Ammon's horn (tissue), 1 donor: ENCODE results near the gene SCARF2.
"Not testable (repeated sequence)": the region's sequence is repeated elsewhere in the genome, so short reads cannot be mapped to it uniquely, and the experiment has no call there.

Source experiments
- DNase-seq: peaks from one replicate; pipeline ENCODE4 v3.0.0-alpha.2; 2016; ENCODE audit warnings: low spot score

SCARF2 gene, protein sequence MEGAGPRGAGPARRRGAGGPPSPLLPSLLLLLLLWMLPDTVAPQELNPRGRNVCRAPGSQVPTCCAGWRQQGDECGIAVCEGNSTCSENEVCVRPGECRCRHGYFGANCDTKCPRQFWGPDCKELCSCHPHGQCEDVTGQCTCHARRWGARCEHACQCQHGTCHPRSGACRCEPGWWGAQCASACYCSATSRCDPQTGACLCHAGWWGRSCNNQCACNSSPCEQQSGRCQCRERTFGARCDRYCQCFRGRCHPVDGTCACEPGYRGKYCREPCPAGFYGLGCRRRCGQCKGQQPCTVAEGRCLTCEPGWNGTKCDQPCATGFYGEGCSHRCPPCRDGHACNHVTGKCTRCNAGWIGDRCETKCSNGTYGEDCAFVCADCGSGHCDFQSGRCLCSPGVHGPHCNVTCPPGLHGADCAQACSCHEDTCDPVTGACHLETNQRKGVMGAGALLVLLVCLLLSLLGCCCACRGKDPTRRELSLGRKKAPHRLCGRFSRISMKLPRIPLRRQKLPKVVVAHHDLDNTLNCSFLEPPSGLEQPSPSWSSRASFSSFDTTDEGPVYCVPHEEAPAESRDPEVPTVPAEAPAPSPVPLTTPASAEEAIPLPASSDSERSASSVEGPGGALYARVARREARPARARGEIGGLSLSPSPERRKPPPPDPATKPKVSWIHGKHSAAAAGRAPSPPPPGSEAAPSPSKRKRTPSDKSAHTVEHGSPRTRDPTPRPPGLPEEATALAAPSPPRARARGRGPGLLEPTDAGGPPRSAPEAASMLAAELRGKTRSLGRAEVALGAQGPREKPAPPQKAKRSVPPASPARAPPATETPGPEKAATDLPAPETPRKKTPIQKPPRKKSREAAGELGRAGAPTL

DNA sequence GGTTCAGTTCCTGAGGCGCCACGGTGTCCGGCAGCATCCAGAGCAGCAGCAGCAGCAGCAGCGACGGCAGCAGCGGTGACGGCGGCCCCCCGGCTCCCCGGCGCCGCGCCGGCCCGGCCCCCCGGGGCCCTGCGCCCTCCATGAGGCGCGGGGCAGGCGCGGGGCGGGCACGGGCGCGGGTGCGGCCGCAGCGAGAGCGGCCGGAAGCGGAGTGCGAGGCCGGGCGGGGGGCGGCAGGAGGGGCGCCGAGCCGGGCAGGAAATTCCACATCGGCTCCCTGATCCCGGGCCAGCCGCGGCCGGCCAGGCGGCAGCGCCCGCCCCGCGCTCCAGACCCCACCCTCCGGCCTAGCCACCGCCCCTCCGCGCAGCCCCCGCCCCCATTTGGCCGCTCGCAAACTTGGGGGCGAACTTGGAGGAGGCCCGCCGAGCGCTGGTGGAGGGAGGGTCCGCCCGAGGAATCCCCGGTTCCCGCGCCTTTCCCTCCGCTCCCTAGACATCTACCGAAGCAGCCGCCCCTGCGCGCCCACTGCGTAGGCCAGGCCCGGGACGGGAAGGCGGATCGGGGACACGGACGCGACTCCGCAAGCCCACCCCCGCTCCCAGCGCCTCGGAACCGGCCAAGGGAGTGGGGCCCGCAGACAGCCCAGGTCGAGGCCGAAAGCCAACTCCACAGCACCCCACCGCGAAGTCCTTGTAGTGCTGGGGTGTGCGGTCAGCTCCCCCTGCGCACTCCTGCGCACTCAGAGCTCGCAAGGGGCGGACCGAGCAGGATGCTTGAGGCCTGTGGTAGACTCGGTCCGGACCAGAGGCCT, at the start of gene SCARF2:
SCARF2 (minus strand) TSS at position 213 of the 814 bp plus-strand sequence; CDS start at position 142, 71 bp downstream.
- no peak for DNase-seq

DNA sequence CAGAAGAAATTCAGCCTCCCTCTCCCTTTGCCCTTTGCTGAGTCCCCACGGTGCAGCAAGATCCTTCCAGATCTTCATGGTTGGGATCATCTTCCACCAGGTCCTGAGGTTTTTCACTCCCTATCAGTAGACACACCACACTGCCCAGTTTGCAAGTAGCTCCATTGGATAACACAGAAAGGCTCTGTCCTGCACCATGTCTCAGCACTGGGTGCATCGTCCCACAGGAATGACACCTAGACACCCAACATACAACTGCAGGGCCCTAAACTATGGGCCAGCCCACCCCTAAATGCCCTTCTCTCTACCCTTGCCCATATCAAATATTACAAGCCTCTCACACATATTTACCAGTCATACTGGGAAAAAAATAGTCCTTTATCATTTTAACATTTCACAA, 48.6 kb upstream of the SCARF2 start:
- DNase-seq: no peak

DNA sequence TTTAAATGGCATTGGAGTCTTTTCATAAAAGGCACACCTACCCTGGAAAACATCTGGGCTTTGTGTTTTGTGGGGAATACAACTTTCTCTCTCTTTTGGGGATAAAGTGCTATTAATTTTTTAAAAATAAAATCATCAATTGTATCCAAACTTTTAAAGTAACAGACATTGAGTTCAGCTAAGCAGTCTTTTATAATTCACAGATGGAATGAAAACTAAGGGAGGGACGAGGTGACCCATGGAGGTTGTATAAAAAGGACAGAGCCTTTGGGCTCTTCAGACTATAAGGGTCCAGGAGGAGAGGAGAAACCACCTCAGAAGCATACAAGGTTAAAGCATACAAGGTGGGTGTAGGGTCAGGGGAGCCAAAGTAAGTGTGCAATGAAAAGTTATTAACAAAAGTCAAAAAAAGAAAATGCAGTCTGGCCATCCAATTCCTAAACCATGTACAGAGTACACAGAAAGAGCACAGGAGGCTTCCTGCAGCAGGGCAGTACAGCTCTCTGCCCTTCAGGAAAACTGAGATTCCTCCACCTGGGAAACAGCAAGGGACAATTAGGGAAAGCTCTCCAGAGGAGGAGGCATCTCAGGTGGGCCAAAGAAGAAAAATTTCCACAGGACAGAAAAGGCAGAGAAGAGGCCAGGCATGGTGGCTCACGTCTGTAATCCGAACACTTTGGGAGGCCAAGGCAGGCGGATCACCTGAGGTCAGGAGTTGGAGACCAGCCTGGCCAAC, 47.5 kb upstream of the SCARF2 start:
- DNase-seq: no peak

DNA sequence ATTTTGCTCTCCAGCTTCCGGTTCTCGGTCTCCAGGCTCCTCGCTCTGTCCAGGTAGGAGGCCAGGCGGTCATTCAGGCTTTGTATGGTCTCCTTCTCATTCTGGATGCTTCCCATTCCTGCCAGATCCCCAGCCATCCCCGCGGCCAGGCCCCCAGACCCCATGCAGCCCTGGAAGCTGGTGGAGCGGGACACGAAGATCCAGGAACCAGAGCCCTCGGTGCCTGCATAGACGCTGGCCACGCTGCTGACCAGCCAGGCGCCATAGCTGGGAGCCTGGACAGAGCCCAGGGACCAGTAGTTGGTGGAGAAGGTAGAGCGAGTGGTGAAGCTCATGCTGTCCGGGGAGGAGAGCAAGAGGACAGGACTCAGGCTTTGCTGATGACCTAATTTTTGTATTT, 46.1 kb upstream of the SCARF2 start:
- no peak for DNase-seq

DNA sequence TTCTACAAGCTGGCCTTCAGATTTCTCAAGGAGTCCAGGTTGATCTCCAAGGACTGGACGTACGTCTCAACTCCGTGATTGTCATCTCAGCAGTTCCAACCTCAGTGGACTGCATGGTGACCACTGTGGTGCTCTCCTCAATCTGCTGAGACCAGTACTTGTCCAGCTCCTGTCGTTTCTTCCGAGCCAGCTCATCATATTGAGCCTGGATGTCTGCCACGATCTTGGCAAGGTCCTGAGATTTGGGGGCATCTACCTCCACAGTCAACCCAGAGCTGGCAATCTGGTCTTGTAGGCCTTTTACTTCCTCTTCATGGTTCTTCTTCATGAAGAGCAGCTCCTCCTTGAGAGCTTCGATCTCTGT, 45.5 kb upstream of the SCARF2 start:
- DNase-seq: not testable (repeated sequence)

DNA sequence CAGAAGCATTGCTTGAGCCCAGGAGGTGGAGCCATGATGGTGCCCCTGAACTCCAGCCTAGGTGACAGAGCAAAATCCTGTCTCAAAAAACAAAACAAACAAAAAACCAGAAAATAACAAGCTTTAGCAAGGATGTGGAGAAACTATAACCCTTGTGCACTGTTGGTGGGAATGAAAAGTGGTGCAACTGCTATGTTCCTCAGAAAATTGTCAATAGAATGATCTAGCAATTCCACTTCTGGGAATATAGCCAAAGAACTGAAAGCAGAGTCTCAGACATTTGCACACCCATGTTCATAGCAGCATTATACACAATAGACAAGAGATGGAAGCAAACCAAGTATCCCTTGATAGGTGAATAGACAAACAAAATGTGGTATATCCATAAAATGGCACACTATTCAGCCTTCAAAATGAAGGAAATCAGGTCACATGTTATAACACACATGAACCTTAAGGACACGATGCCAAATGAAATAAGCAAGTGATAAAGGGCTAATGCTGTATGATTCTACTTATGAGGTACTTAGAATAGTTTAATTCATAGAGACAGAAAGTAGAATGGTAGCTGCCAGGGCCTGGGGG, 42.1 kb upstream of the SCARF2 start:
- DNase-seq: no peak

DNA sequence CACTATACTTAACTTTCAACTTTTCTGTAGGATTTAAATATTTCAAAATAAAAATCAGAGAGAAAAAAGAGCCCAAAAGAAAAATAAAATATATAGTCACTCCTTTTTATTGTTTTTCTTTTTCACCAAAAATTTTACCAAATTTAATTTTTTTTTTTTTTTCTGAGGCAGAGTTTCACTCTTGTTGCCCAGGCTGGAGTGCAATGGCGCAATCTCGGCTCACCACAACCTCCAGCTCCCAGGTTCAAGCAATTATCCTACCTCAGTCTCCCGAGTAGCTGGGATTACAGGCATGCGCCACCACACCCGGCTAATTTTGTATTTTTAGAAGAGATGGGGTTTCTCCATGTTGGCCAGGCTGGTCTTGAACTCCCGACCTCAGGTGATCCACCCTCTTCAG, 40.4 kb upstream of the SCARF2 start:
- not testable (repeated sequence) for DNase-seq

DNA sequence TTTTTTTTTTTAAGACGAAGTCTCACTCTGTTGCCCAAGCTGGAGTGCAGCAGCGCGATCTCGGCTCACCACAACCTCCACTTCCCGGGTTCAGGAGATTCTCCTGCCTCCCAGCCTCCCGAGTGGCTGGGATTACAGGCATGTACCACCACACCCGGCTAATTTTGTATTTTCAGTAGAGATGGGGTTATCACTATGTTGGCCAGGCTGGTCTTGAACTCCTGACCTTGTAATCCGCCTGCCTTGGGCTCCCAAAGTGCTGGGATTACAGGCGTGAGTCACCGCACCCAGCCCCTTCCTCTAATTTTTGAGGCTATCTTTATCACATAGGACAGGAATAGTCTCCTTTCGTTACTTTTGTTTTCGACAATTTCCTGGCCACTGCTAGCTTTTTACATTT, 37.9 kb upstream of the SCARF2 start:
- not testable (repeated sequence) for DNase-seq

DNA sequence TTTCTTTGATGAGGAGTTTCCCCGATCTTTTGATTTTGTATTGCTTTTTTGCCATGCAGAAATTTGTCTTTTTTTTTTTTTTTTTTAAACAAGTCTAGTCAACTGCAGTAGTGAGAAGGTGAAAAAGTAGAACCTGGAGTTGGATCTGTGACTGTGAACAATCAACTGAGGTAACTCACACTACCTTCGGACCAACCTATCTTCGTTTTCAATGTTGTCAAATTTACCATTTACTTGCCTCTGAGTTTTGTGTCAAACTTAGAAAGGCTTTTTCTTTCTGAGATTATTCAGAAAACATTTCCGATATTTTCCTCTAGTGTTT, 37.5 kb upstream of the SCARF2 start:
- no peak for DNase-seq

DNA sequence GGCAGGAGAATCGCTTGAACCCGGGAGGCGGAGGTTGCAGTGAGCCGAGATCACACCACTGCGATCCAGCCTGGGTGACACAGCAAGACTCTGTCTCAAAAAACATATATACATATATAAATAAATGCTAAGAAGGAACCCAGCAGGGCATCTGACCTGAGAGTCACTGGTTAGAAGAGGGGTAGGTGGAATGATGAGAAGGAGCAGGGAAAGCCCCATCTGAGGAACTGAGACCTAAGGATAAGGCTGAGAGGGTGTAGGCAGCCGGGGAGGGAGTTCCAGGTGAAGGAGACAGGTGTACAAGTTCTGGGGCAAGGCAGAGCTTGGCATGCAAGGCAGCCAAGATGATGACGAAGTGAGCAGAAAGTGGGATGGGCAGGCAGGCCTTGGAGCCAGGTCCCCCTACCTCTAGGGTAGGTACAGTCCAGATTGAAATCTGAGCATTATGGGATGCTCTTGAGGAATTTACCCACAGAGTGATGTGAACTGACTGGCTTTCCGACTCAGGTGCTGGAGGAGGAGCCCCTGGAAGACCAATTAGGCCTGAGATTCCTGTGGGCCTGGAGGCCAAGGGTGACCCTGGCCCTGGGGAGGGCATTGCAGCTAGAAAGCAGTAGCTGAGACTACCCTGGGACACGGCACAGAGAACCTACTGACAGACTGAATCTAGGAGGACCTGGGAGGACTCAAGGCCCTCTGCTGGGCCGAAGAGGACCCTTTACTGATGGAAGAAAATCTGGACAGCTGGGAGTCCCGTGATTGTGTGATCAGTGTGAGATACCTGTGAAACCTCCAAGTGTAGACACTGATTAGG, 35.2 kb upstream of the SCARF2 start:
- DNase-seq: no peak

DNA sequence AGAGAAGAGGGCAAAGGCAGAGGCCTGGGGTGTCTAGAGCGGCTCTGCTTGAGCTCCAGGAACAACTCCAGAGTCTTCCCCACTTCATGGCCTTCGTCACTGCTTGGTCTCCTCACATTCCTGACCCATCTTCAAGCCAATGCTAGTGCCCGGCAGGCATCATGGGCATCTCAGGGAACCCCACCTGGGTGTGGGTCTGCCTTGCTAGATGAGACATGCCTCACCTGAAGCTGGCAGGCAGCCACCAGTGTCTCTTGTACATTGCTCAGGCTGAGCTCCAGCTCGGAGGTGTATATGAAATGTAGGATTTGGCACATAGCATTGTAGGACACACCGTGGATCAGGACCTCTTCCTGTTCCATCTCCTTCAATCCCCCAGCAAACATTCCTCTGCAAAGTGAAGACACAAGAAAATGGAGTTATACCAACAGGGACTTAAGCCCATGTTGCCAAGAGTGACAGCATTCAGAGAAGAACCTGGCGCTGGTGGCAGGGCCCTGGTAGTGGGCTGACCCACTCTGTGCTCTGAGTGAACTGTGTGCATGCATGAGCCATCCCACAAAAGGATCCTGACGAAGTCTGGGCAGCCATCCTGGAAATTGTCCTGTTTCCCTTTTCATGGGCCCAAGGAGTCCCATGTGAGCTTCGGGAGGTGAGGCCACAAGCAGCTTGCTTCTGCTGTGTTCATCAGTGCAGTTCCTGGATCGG, 33.7 kb upstream of the SCARF2 start:
- DNase-seq: no peak

DNA sequence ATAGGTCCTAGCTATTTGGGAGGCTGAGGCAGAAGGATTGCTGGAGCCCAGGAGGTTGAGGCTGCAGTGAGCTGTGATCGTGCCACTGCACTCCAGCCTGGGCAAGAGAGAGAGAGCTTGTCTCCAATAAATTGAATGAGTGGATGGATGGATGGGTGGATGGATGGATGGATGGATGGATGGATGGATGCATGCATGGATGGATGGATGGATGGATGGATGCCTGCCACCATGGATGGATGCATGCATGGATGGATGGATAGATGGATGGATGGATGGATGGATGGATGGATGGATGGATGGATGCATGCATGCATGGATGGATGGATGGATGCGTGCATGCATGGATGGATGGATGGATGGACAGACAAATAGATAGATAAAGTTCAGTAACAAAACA, 32.9 kb upstream of the SCARF2 start:
- not testable (repeated sequence) for DNase-seq

DNA sequence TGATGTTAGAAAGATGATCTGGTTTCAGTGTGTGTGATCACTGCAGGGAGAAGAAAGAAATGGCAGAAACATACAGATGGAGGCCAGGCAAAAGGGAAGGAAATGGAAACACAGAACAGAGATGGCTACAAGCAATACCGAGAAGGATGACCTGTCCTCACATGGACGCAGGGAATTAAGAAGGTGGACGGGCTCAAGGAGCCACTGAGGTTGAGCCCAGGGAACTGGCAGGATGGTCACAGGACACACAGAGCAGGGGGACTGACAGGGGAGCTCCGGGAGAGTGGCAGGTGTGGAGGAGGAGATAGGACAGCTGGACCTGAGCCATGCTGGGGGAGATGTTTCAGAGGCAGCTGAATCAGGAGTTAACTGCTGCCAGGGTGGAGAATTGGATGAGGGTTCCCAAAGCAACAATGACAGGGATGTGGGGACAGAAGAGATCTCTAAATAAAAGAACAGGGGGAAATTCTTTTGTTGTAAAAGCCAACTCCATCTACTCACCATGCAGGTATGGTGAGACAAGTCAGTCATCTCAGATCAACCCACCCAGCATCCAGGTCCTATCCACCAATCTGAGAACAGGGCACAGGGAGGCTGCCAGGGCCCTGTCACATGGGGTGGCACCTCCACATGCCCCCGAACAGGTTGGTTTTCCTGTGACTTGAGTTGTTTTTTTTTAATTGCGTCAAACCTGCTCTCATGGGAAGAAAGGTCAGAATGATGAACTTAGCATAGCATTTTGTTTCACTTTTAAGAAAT, 31.7 kb upstream of the SCARF2 start:
- peak; percentile 26 for DNase-seq

DNA sequence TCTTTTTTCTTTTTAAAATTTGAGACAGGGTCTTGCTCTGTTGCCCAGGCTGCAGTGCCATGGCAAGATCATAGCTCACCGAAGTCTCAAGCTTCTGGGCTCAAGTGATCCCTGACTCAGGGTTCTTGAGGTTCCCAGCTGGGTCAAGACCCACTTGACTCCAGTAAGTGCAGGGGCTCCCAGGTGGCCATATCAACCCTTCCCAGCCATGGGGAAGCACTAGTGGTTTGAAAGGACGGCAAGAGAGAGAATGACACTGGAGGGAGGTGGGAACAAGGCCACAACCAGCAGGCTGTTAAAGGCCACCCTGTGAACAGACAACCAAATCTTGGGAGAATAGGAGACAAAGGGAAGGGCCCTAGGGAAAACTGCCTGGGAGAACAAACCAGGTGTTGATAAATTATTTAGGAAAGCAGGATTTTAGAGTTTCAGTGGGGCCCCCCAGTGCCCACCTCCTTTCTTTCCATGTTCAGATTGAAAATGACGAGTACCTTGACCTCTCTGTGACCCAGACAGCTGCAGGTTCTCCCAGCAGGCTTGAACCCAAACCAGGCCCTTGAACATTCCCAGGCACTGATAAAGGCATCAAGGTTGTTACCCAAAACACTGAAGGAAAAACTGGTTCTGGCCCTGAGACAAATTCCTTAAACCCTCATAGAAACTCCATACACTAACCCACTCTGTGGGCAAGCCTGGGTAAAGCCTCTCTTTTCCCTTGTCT, 29.2 kb upstream of the SCARF2 start:
- DNase-seq: no peak

DNA sequence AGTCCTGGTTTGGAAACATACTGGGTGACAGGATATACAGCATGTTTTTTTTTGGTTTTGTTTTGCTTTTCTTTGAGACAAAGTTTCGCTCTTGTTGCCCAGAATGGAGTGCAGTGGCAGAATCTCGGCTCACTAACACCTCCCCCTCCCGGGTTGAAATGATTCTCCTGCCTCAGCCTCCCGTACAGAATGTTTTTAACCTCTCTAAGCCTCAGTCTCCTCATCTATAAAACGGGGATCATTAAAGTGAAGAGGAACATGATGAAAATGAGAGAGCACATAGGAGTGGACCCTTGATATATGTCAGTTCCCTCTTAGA, 28.1 kb upstream of the SCARF2 start:
- DNase-seq: no peak

DNA sequence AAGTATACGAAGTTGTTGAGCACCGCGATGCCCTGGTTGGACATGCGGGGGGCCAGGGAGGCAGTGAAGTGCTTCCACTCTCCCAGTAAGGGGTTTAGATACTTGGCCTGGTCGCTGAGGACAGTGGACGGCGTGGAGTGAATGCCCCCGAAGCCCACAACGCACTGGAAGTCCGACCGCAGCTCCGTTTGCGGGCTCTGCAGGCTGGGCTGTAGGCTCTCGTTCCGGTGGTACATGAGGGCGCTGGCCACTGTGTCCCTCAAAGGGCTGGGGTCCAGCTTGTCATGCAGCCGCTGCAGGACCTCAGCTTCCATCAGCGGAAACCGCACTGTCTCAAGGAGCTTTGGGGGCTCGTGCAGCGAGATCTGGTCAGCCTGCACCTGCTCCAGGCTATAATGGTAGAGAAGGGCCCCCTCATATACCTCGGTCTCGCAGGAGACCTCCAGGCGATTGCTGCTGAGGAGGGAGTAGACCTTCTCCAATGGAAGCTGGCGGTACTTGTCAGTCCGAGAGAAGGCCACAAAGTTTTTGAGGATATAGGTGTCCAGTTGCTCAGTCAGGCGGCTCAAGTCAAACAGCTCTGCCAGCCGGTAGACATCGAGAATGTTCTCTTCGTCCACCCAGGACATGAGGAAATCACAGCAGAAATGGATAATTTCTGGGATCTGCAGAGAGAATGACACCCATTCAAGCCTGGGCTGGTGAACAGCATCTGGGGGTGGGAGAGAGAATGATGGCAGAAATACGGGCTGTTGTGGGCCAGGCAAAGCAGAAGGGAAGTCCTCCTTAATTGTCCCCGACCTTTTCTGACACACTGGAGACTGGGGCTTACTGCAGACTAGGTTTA, 27.5 kb upstream of the SCARF2 start:
- no peak for DNase-seq

DNA sequence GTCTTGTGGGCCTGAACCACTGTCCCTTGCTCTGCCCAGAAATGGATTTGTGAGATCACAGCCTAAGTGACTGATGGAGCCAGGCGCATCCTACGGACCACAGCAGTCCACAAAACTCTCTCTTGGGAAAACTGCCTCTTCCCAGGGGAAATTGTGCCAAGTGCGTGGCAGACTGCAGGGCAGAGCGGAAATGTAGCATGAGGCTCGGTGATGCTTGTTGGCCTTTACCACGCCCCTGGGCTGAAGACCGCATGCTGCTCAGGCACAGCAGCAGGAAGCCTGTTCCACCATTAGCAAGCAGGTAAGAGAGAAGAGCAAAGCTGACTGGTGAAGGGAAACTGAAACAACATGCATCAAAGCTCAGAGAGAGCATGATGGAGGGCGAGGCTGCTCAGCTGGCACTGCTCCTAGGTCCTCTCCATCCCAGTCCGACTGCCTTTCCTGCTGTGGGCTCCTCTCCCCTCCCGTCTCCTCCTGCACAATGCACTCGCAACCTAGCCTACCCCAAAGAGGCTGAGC, 26.5 kb upstream of the SCARF2 start:
- DNase-seq: no peak
